T-helper 1 cell treated with Interleukin-12 subunit alpha and Interleukin-12 subunit beta and Interleukin-4 antibody, amounts not matched to agents 30 μg/mL and 1 μg/mL, for 36 hours (primary cell): ENCODE data around the gene RPRD1B.

Experiments used
- H3K27ac Mint-ChIP-seq: one replicate; pipeline ENCODE4 v1.8.0; 2021; ENCODE audit warnings: mild to moderate bottlenecking, mixed read lengths
- H3K27me3 Mint-ChIP-seq: one replicate; pipeline ENCODE4 v1.8.0; 2021; ENCODE audit warnings: low read depth, mixed read lengths
- H3K36me3 Mint-ChIP-seq: one replicate; pipeline ENCODE4 v1.8.0; 2021; ENCODE audit warnings: low read depth, mixed read lengths
- H3K4me1 Mint-ChIP-seq: one replicate; pipeline ENCODE4 v1.8.0; 2021; ENCODE audit warnings: low read depth, mixed read lengths
- H3K4me3 Mint-ChIP-seq: one replicate; pipeline ENCODE4 v1.8.0; 2021; ENCODE audit warnings: mild to moderate bottlenecking, moderate library complexity, mixed read lengths
- H3K9me3 Mint-ChIP-seq: one replicate; pipeline ENCODE4 v1.8.0; 2021; ENCODE audit warnings: mixed read lengths

Gene RPRD1B

DNA sequence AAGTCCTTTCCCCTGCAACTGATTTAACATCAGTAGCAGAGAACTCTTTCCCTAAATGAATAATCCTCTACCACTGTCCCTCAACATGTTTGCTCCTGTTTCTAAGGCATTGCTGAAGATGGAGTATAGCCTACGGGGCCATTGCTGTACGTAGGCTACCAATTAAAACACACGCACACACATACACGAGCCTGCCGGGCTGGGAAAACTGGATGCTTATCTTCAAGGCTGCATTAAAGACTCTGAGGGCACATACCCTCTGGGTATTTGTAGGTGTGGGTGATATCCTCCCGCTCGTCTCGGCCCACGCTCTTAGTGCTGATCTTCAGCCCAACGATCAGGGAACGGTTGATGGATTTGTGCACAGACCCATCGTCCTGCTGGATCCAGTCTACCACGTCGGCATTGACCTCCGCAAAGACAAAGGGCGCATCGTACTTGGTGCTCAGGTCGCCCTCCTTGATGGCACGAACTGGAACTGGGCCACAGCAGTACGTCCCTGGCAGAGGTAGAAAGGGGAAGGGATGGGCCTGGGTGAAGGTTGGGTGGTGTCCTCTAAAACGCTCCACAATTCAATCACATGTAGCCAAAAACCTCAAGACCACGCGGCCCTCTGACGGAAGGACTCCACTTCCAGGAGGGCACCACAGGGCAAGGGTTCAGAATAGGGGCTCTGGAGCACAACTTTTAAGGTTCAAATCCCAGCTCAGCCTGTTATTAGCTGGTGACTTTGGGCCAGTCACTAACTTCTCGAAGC lies 105.8 kb downstream of the RPRD1B start:
- Mint-ChIP-seq H3K4me3 (no peak overlapping the region), H3K9me3 (no peaks in the 10 kb centered on the region), H3K27me3 (peaks cover 5% of the 10 kb centered on the region), H3K27ac (no peak overlapping the region), H3K36me3 (no peaks in the 10 kb centered on the region), H3K4me1 (peaks cover 16% of the 10 kb centered on the region)

DNA sequence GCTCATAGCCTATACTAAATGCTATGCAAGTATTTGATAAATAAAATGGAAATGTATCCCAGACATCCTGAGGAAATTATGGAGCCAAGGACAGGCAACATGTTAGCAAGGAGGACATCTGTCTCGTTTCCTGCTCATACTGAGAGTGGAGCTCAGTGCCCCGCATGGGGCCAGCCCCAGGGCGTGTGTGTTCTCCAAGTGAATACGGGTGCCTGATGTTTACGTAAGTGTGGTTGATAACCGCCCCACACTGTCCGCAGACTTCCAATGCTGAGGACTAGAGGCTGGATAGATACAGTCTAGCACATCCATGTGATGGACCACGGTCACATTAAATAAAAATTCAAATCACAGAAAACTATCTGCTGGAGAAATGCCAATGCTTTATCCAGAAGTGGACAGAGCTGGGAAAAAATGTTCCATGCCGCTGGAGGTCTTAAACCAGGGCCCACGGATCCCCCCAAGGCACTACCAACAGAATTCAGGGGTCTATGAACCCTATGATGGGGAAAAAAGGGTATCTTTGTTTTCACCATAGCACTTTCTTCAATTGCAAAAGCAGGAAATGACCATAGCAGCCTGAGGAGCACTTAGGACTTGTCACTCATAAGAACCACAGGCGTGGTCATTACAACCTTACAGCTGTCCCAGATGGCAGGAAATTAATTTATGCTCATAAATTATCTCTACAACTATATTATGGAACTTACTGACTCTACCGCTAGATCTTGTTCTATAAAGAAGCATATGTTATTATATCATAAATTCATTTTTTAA lies 106.6 kb downstream of the RPRD1B start:
- Mint-ChIP-seq H3K36me3 (no peaks in the 10 kb centered on the region), H3K9me3 (no peaks in the 10 kb centered on the region), H3K27me3 (peaks cover 5% of the 10 kb centered on the region), H3K4me1 (peaks cover 9% of the 10 kb centered on the region), H3K4me3 (no peak overlapping the region), H3K27ac (no peak overlapping the region)

DNA sequence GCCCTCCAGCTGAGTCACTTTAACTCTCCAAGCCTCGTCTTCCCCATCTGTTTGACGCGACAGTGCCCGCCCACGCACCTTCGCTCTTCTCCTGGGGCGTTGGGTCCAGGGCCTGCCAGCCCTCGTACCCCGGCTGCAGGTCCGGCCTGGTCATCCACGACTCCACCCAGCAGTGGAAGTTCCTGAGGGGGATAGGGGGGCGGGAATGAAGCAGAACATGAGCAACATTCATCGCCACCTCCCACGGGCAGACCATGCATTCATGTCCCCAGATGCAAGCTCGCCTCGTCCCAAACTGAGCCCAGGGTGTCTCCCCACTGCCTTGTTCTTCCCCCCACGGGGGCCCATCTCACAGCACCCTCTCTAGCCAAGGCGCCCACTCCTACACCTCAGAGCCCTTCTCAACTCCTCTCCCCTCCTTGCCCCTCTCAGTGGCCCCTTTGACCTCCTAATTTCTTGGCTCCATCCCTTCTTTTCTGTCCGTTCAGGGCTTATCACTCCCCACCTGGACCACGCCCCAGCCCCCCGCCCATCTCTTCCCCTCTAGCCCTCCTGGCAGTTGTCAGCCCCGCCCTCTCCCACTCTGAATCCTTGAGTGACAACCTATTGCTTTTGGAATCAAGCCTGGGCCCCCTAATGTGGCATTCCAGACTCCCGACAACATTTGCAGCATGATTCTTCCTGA lies 107.8 kb downstream of the RPRD1B start:
- H3K27ac Mint-ChIP-seq, result no peak overlapping the region
- peaks cover 8% of the 10 kb centered on the region for H3K27me3 Mint-ChIP-seq
- H3K36me3 Mint-ChIP-seq, result no peaks in the 10 kb centered on the region
- H3K4me3 Mint-ChIP-seq, result no peak overlapping the region
- no peaks in the 10 kb centered on the region for H3K9me3 Mint-ChIP-seq
- H3K4me1 Mint-ChIP-seq, result peaks cover 7% of the 10 kb centered on the region
